IMR-90 (cell line): ENCODE measurements around the gene KTN1. TPM values are rescaled to one million over a fixed set of nuclear protein-coding genes. Genes with fewer than 3 reads are reported as not detected.

Source experiments
- ATAC-seq: fragments of 200-7000 bp; cut with Tn5 transposase; 2 replicates; pipeline ENCODE4 v1.9.1; 2020; ENCODE audit warnings: low read depth, mild to moderate bottlenecking, moderate library complexity
- BruUV-seq: library from RNA; stranded (reverse); fragments of 400-500 nt; replicated peaks from 2 replicates; lab custom pipeline; 2021; lab: Mats Ljungman, UMichigan
- CTCF ChIA-PET: fragments of 300-600 bp; formaldehyde crosslinking; extraction: SDS; loops from one replicate; lab custom pipeline; 2021; ENCODE audit warnings: antibody characterized with exemption; lab: Yijun Ruan, JAX
- POLR2A ChIA-PET: fragments of 300-600 bp; sonication (Branson Sonifier 250); formaldehyde crosslinking; loops from one replicate; lab custom pipeline; 2022; ENCODE audit warnings: antibody characterized with exemption; ENCODE audit not compliant: unreplicated experiment; lab: Charles Lee
- DNase-seq: peaks from one replicate; pipeline ENCODE4 v3.0.0; 2013
- H2AFZ ChIP-seq: replicated peaks from 2 replicates; pipeline ENCODE3; 2013; ENCODE audit warnings: low read length, mild to moderate bottlenecking; ENCODE audit not compliant: poor library complexity
- H2AK5ac ChIP-seq: 2 replicates; pipeline ENCODE4 v1.6.1; 2013; ENCODE audit warnings: low read depth, low read length, inconsistent platforms
- H2AK9ac ChIP-seq: replicated peaks from 2 replicates; pipeline ENCODE3; 2013; ENCODE audit warnings: mild to moderate bottlenecking, low read depth, low read length, moderate library complexity; ENCODE audit not compliant: poor library complexity
- H2BK120ac ChIP-seq: 2 replicates; pipeline ENCODE4 v1.6.1; 2013; ENCODE audit warnings: low read depth, low read length, inconsistent platforms
- H2BK15ac ChIP-seq: 3 replicates; pipeline ENCODE4 v1.6.1; 2013; ENCODE audit warnings: low read depth, low read length, inconsistent platforms
- H2BK20ac ChIP-seq: 2 replicates; pipeline ENCODE4 v1.6.1; 2013; ENCODE audit warnings: low read depth, mild to moderate bottlenecking, inconsistent platforms, low read length, moderate library complexity
- H2BK5ac ChIP-seq: 2 replicates; pipeline ENCODE4 v1.6.1; 2013; ENCODE audit warnings: mild to moderate bottlenecking, low read depth, low read length, inconsistent platforms; ENCODE audit not compliant: poor library complexity, severe bottlenecking
- H3K14ac ChIP-seq: replicated peaks from 2 replicates; pipeline ENCODE4 v1.6.1; 2013; ENCODE audit warnings: low read depth, low read length, inconsistent platforms
- H3K18ac ChIP-seq: 2 replicates; pipeline ENCODE4 v1.6.1; 2013; ENCODE audit warnings: low read depth, low read length, control low read depth
- H3K23ac ChIP-seq: 2 replicates; pipeline ENCODE4 v1.6.1; 2013; ENCODE audit warnings: low read depth, low read length, inconsistent platforms
- H3K27ac ChIP-seq: 2 replicates; pipeline ENCODE4 v1.5.1; 2013; ENCODE audit warnings: mild to moderate bottlenecking, control low read depth, low read length; ENCODE audit not compliant: insufficient read depth
- H3K27me3 ChIP-seq: 2 replicates; pipeline ENCODE4 v1.6.1; 2013; ENCODE audit warnings: low read length; ENCODE audit not compliant: control insufficient read depth, insufficient read depth
- H3K36me3 ChIP-seq: 2 replicates; pipeline ENCODE4 v1.6.1; 2013; ENCODE audit warnings: low read length, mixed read lengths; ENCODE audit not compliant: control insufficient read depth, insufficient read depth
- H3K4ac ChIP-seq: 2 replicates; pipeline ENCODE4 v1.6.1; 2013; ENCODE audit warnings: low read depth, low read length, inconsistent platforms
- H3K4me1 ChIP-seq: 2 replicates; pipeline ENCODE4 v1.6.1; 2013; ENCODE audit warnings: low read length, mixed read lengths; ENCODE audit not compliant: control insufficient read depth, insufficient read depth
- H3K4me2 ChIP-seq: 2 replicates; pipeline ENCODE4 v1.6.1; 2013; ENCODE audit warnings: low read depth, mild to moderate bottlenecking, control low read depth, low read length, moderate library complexity
- H3K4me3 ChIP-seq: 2 replicates; pipeline ENCODE4 v1.5.1; 2013; ENCODE audit warnings: low read depth, mild to moderate bottlenecking, control low read depth, low read length, moderate library complexity; ENCODE audit not compliant: insufficient read depth
- H3K56ac ChIP-seq: 2 replicates; pipeline ENCODE4 v1.6.1; 2013; ENCODE audit warnings: low read length, inconsistent platforms; ENCODE audit not compliant: insufficient read depth; ENCODE audit errors: extremely low read depth
- H3K79me1 ChIP-seq, 2 experiments: 2 replicates each; pipeline ENCODE4 v1.6.1; 2013; ENCODE audit warnings: low read length in 2 of 2, inconsistent platforms in 1 of 2, low read depth in 1 of 2
- H3K9ac ChIP-seq: 2 replicates; pipeline ENCODE4 v1.6.1; 2013; ENCODE audit warnings: low read depth, low read length, control low read depth
- H3K9me1 ChIP-seq: 2 replicates; pipeline ENCODE4 v1.6.1; 2013; ENCODE audit warnings: low read length, inconsistent platforms; ENCODE audit not compliant: insufficient read depth
- H3K9me3 ChIP-seq: 2 replicates; pipeline ENCODE4 v1.6.1; 2013; ENCODE audit warnings: low read length; ENCODE audit not compliant: control insufficient read depth, insufficient read depth
- H4K20me1 ChIP-seq: 2 replicates; pipeline ENCODE4 v1.6.1; 2013; ENCODE audit warnings: low read length, inconsistent platforms; ENCODE audit not compliant: insufficient read depth
- H4K5ac ChIP-seq: 2 replicates; pipeline ENCODE4 v1.6.1; 2013; ENCODE audit warnings: mild to moderate bottlenecking, low read depth, low read length, control low read depth
- H4K8ac ChIP-seq, 2 experiments: 2 replicates each; pipeline ENCODE4 v1.6.1; 2013; ENCODE audit warnings: low read depth in 2 of 2, low read length in 2 of 2, control low read depth in 1 of 2, inconsistent platforms in 1 of 2
- H4K91ac ChIP-seq: 2 replicates; pipeline ENCODE4 v1.6.1; 2013; ENCODE audit warnings: low read depth, low read length, inconsistent platforms; ENCODE audit not compliant: insufficient read depth
- BHLHE40 ChIP-seq: fragments of 150-350 bp; IDR thresholded peaks from 2 replicates; pipeline ENCODE4 v1.6.1; 2016; ENCODE audit warnings: mild to moderate bottlenecking, low read depth, low read length
- CEBPB ChIP-seq: IDR thresholded peaks from 2 replicates; pipeline ENCODE4 v1.6.1; 2012; ENCODE audit warnings: low read depth, low read length, improper control_type of control experiment
- CHD1 ChIP-seq: IDR thresholded peaks from 2 replicates; pipeline ENCODE4 v1.6.1; 2012; ENCODE audit warnings: low read depth, low read length, improper control_type of control experiment
- ELK1 ChIP-seq: fragments of 150-350 bp; IDR thresholded peaks from 2 replicates; pipeline ENCODE4 v1.6.1; 2016; ENCODE audit warnings: low read depth, mild to moderate bottlenecking, low read length, moderate library complexity, borderline replicate concordance
- FOS ChIP-seq: fragments of 150-350 bp; IDR thresholded peaks from 2 replicates; pipeline ENCODE4 v1.6.1; 2016; ENCODE audit warnings: low read depth, low read length
- MAFK ChIP-seq: IDR thresholded peaks from 2 replicates; pipeline ENCODE4 v1.6.1; 2012; ENCODE audit warnings: low read depth, low read length, improper control_type of control experiment
- MAZ ChIP-seq: IDR thresholded peaks from 2 replicates; pipeline ENCODE4 v1.6.1; 2012; ENCODE audit warnings: low read depth, mild to moderate bottlenecking, low read length, improper control_type of control experiment, moderate library complexity, borderline replicate concordance
- MXI1 ChIP-seq: IDR thresholded peaks from 2 replicates; pipeline ENCODE4 v1.6.1; 2012; ENCODE audit warnings: low read depth, mild to moderate bottlenecking, low read length, moderate library complexity, borderline replicate concordance
- NFE2L2 ChIP-seq: fragments of 150-350 bp; IDR thresholded peaks from 2 replicates; pipeline ENCODE4 v1.6.1; 2016; ENCODE audit warnings: low read depth, mild to moderate bottlenecking, low read length
- POLR2A ChIP-seq: IDR thresholded peaks from 2 replicates; pipeline ENCODE4 v1.6.1; 2012; ENCODE audit warnings: mild to moderate bottlenecking, low read depth, low read length
- RAD21 ChIP-seq: IDR thresholded peaks from 2 replicates; pipeline ENCODE4 v1.6.1; 2012; ENCODE audit warnings: low read length, improper control_type of control experiment
- RCOR1 ChIP-seq: IDR thresholded peaks from 2 replicates; pipeline ENCODE4 v1.6.1; 2012; ENCODE audit warnings: mild to moderate bottlenecking, low read length, improper control_type of control experiment; ENCODE audit not compliant: insufficient replicate concordance
- RFX5 ChIP-seq: IDR thresholded peaks from 2 replicates; pipeline ENCODE4 v1.8.0; 2012; ENCODE audit warnings: low read depth, mild to moderate bottlenecking, low read length, moderate library complexity
- SMC3 ChIP-seq: fragments of 150-350 bp; IDR thresholded peaks from 2 replicates; pipeline ENCODE4 v1.6.1; 2016; ENCODE audit warnings: low read depth, mild to moderate bottlenecking, antibody characterized with exemption, low read length, moderate library complexity
- USF2 ChIP-seq: fragments of 150-350 bp; IDR thresholded peaks from 2 replicates; pipeline ENCODE4 v1.6.1; 2017; ENCODE audit warnings: mild to moderate bottlenecking, antibody characterized with exemption, low read length, low read depth
- WGBS, 2 experiments: methylation state at CpG; one replicate each; pipeline versions ENCODE4 v1.1.5 to v1.1.7; 2013; ENCODE audit warnings: missing lambda C conversion rate in 2 of 2; ENCODE audit not compliant: insufficient read length in 1 of 2; ENCODE audit errors: extremely low coverage in 2 of 2; 5-methylcytosine and 5-hydroxymethylcytosine counted together
- dilution Hi-C: fragments of 300-500 bp; cut with HindIII; formaldehyde crosslinking; loops from one replicate; pipeline ENCODE4 v1.14.3; 2018; ENCODE audit warnings: low sequenced_read_pairs; ENCODE audit not compliant: unreplicated experiment
- in situ Hi-C: fragments of 300-500 bp; cut with MboI; formaldehyde crosslinking; loops from 3 replicates; pipeline ENCODE4 v1.14.3; 2019; ENCODE audit warnings: low sequenced_read_pairs, inconsistent platforms, mixed read lengths
- intact Hi-C: fragments of 100-400 bp; cut with micrococcal nuclease; formaldehyde crosslinking; loops from 2 replicates; pipeline ENCODE4 v1.10.0; 2022
- polyA plus RNA-seq, 3 experiments: library from polyadenylated mRNA; depleted of rRNA; stranded (reverse); fragments of >200 nt; gene quantifications; 2 replicates each; pipeline ENCODE4 v1.2.3, GENCODE V29; 2012; ENCODE audit warnings: low replicate concordance in 1 of 3
- total RNA-seq: library from RNA; depleted of rRNA; stranded (reverse); fragments of >200 nt; gene quantifications from 2 replicates; pipeline ENCODE4 v1.2.3, GENCODE V29; 2012
- TF ChIP-seq, protein P1 (sequence below): conservative IDR thresholded peaks from 2 replicates; pipeline ENCODE4 v1.5.1; 2012; ENCODE audit warnings: mild to moderate bottlenecking, low read depth, low read length, improper control_type of control experiment

The KTN1 gene
- total and polyA plus RNA-seq, 2 of the 4 experiments (the other 2 are of a cell fraction) = 42.1 to 57.2 TPM

DNA sequence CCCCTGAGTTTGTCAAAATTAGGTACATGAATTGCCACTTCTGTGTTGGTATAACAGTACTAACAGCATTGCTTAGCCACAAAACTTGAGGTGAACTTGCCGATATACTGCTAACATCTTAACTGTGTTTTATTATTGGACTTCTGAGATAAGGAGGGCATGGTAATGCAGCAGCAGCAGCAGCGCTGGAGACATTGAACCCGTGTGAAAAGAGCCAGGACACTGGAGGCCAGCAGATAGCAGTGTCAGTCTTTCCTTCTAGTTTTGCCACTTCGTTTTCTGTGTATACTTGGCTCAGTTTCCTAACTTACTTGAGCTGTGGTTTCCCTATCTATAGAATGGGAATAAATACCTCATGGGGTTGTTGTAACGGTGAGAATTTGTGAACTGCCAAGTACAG, 82.7 kb downstream of the KTN1 start:
- no peak overlapping the region for H4K5ac ChIP-seq
- no peak overlapping the region for H3K4me2 ChIP-seq
- peaks cover 4 to 7% of the 10 kb centered on the region in 2 experiments; a peak in 2 of 4 replicates for H3K79me1 ChIP-seq
- ATAC-seq (no peak), DNase-seq (no peak)
- WGBS, 2 experiments = no CpG with 5 or more reads among the region's 5 CpGs
- BruUV-seq = no TSS peak
- H2BK5ac ChIP-seq = no peak overlapping the region
- H3K4me3 ChIP-seq = no peak overlapping the region
- H3K14ac ChIP-seq = no peak overlapping the region
- H4K91ac ChIP-seq = no peak overlapping the region
- in situ Hi-C loops = no loop called here
- H2BK15ac ChIP-seq = no peak overlapping the region
- H3K56ac ChIP-seq = no peak overlapping the region
- H2AK9ac ChIP-seq = no peak overlapping the region
- H3K9ac ChIP-seq = no peak overlapping the region
- no peak overlapping the region for H3K23ac ChIP-seq
- H4K8ac ChIP-seq = no peak overlapping the region
- H4K20me1 ChIP-seq = no peaks in the 10 kb centered on the region
- no peaks in the 10 kb centered on the region for H3K9me3 ChIP-seq
- no peak overlapping the region for H3K4ac ChIP-seq
- TF ChIP-seq, protein P1, sequence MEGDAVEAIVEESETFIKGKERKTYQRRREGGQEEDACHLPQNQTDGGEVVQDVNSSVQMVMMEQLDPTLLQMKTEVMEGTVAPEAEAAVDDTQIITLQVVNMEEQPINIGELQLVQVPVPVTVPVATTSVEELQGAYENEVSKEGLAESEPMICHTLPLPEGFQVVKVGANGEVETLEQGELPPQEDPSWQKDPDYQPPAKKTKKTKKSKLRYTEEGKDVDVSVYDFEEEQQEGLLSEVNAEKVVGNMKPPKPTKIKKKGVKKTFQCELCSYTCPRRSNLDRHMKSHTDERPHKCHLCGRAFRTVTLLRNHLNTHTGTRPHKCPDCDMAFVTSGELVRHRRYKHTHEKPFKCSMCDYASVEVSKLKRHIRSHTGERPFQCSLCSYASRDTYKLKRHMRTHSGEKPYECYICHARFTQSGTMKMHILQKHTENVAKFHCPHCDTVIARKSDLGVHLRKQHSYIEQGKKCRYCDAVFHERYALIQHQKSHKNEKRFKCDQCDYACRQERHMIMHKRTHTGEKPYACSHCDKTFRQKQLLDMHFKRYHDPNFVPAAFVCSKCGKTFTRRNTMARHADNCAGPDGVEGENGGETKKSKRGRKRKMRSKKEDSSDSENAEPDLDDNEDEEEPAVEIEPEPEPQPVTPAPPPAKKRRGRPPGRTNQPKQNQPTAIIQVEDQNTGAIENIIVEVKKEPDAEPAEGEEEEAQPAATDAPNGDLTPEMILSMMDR = no peak
- TF ChIP-seq RAD21 = no peak
- TF ChIP-seq MAZ = no peak
- no peak for TF ChIP-seq CEBPB
- no peak for TF ChIP-seq POLR2A
- TF ChIP-seq USF2 = no peak
- no peak for TF ChIP-seq MXI1
- TF ChIP-seq MAFK = no peak
- TF ChIP-seq CHD1 = no peak
- TF ChIP-seq FOS = no peak
- no peak for TF ChIP-seq RCOR1
- TF ChIP-seq NFE2L2 = no peak
- no peak for TF ChIP-seq BHLHE40
- TF ChIP-seq RFX5 = no peak
- TF ChIP-seq SMC3 = no peak
- no peak for TF ChIP-seq ELK1
- H2AK5ac ChIP-seq = no peak overlapping the region
- intact Hi-C loops = no loop called here
- H3K18ac ChIP-seq = no peak overlapping the region
- no peak overlapping the region for H2BK20ac ChIP-seq
- no peak overlapping the region for H3K27ac ChIP-seq
- H3K9me1 ChIP-seq = 0 out of 2 replicates have a peak, but pooled peaks cover 3% of the 10 kb centered on the region
- ChIA-PET CTCF (interaction anchor here (1.4 kb wide), 1 partner anchor 20 kb away, joined by 3 read pairs; no protein-coding TSS in a partner anchor), POLR2A (no interaction called here)
- dilution Hi-C loops = no loop called here
- no peak overlapping the region for H2BK120ac ChIP-seq
- peaks cover 13% of the 10 kb centered on the region for H3K36me3 ChIP-seq
- H3K27me3 ChIP-seq = no peaks in the 10 kb centered on the region
- no peaks in the 10 kb centered on the region for H3K4me1 ChIP-seq
- H2AFZ ChIP-seq = no peak overlapping the region
